ENCODE data around the gene KRCC1.

Gene KRCC1

DNA sequence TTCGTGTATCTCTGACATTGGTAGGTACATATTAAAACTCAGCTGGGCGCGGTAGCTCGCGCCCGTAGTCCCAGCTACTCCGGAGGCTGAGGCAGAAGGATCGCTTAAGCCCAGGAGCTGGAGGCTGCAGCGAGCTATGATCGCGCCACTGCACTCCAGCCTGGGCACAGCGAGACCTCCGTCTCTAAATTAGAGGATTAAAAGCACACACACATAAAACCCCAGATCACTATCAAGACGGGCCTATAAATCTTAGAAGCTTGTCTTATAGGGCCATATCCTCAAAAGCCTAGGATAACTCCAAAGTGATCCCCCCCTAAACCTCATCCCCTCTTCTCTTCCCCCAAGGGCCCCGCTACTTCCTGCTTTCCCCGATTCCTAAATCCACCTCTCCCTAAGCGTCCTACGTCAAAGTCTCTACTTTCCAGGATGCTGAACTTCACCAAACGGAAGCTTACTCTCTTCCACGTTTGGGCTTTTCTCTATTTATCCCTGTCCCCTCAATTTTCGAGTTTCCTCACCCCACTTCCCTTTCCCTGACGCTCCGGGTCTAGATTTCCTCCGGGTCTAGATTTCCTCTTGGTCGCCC lies 707 bp downstream of the KRCC1 start:
- peak overlapping the region; percentile 71 for H3K27ac ChIP-seq (ENCODE audit: low read depth, low read length)
- H3K27me3 ChIP-seq (ENCODE audit: low read length), result no peaks in the 10 kb centered on the region
- H3K79me2 ChIP-seq (ENCODE audit: insufficient read depth, low read length), result peaks cover 48% of the 10 kb centered on the region
- H3K9ac ChIP-seq (ENCODE audit: low read length), result peak overlapping the region; percentile 97
- TF ChIP-seq, protein P1, sequence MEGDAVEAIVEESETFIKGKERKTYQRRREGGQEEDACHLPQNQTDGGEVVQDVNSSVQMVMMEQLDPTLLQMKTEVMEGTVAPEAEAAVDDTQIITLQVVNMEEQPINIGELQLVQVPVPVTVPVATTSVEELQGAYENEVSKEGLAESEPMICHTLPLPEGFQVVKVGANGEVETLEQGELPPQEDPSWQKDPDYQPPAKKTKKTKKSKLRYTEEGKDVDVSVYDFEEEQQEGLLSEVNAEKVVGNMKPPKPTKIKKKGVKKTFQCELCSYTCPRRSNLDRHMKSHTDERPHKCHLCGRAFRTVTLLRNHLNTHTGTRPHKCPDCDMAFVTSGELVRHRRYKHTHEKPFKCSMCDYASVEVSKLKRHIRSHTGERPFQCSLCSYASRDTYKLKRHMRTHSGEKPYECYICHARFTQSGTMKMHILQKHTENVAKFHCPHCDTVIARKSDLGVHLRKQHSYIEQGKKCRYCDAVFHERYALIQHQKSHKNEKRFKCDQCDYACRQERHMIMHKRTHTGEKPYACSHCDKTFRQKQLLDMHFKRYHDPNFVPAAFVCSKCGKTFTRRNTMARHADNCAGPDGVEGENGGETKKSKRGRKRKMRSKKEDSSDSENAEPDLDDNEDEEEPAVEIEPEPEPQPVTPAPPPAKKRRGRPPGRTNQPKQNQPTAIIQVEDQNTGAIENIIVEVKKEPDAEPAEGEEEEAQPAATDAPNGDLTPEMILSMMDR (IDR thresholded peaks at IDR 0.05; ENCODE audit: insufficient read depth, low read length, poor library complexity, severe bottlenecking), result no peak
- TF ChIP-seq EZH2phosphoT487 (conservative IDR thresholded peaks at IDR 0.05; ENCODE audit: low read length), result no peak
- peaks cover 29% of the 10 kb centered on the region; the same call in 1 of the 2 replicates for H3F3A ChIP-seq (ENCODE audit: insufficient read depth)
- H3K4me3 ChIP-seq (ENCODE audit: insufficient read depth, low read length, poor library complexity, severe bottlenecking), result peak overlapping the region; percentile 91
- peaks cover 8% of the 10 kb centered on the region; the same call in 1 of the 2 replicates for H3K36me3 ChIP-seq (ENCODE audit: low read length)
- no peaks in the 10 kb centered on the region for H3K9me2 ChIP-seq (replicated peaks; ENCODE audit: insufficient read depth, low read length)
- peak overlapping the region; percentile 88 for H3K4me2 ChIP-seq (ENCODE audit: low read depth, low read length, poor library complexity, severe bottlenecking)
- no peaks in the 10 kb centered on the region for H4K20me1 ChIP-seq (ENCODE audit: low read depth, low read length)
- no peaks in the 10 kb centered on the region for H3K9me3 ChIP-seq (ENCODE audit: insufficient read depth, low read length)
- peak overlapping the region; percentile 68 for H2AFZ ChIP-seq (ENCODE audit: low read depth, low read length, severe bottlenecking)

DNA sequence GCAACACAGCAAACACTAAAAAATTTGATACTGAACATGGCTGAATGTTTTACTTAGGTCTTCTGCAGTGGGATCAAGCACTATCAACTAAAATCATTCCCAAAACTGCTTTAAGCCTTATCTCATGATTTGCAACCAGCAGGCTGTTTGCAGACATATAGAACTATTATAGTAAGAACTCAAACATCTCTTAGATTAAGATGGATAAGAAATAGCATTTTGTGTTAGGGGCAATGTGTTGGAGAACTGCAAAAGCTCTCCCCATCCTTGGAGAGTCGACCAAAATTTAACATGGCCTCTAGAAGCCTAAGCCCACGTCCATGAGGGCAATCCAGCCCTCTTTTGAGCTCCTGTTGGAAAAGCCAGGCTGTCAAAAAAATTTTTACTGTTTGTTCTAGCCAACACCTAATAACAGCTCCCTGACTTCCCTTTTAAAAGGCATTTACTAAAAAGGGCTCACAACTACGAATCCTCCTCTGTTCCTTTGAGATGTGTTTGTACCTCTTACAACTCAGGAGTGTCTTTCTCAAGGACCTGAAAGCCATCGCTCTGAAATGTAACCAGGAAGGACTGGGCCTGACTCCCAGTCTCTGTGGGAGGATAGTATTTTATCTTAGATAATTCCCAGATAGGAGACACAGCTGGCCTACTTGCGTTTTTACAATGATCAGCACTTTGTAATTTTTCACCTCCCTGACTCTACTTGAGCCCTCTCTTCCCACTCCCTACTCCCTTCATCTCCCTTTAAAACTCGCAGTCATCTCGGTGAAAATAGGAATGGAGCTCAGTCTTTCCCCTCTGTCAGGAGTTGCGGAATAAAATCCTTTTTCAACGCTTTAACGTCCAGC lies 1.4 kb downstream of the KRCC1 start:
- H3K9me2 ChIP-seq (replicated peaks; ENCODE audit: insufficient read depth, low read length), result no peaks in the 10 kb centered on the region
- 0 out of 2 replicates have a peak overlapping the region, but pooled peaks have one; percentile 71 for H3K27ac ChIP-seq (ENCODE audit: low read depth, low read length)
- no peak for TF ChIP-seq EZH2phosphoT487 (conservative IDR thresholded peaks at IDR 0.05; ENCODE audit: low read length)
- TF ChIP-seq, protein P1 (IDR thresholded peaks at IDR 0.05; ENCODE audit: insufficient read depth, low read length, poor library complexity, severe bottlenecking), result no peak
- H3K79me2 ChIP-seq (ENCODE audit: insufficient read depth, low read length), result peaks cover 50% of the 10 kb centered on the region
- H3F3A ChIP-seq (ENCODE audit: insufficient read depth), result peaks cover 29% of the 10 kb centered on the region; the same call in 1 of the 2 replicates
- H2AFZ ChIP-seq (ENCODE audit: low read depth, low read length, severe bottlenecking), result no peak overlapping the region
- H3K36me3 ChIP-seq (ENCODE audit: low read length), result peaks cover 8% of the 10 kb centered on the region; the same call in 1 of the 2 replicates
- no peaks in the 10 kb centered on the region for H4K20me1 ChIP-seq (ENCODE audit: low read depth, low read length)
- H3K4me3 ChIP-seq (ENCODE audit: insufficient read depth, low read length, poor library complexity, severe bottlenecking), result peak overlapping the region; percentile 91
- no peaks in the 10 kb centered on the region for H3K9me3 ChIP-seq (ENCODE audit: insufficient read depth, low read length)
- H3K9ac ChIP-seq (ENCODE audit: low read length), result peak overlapping the region; percentile 97
- H3K4me2 ChIP-seq (ENCODE audit: low read depth, low read length, poor library complexity, severe bottlenecking), result peak overlapping the region; percentile 88
- no peaks in the 10 kb centered on the region for H3K27me3 ChIP-seq (ENCODE audit: low read length)

DNA sequence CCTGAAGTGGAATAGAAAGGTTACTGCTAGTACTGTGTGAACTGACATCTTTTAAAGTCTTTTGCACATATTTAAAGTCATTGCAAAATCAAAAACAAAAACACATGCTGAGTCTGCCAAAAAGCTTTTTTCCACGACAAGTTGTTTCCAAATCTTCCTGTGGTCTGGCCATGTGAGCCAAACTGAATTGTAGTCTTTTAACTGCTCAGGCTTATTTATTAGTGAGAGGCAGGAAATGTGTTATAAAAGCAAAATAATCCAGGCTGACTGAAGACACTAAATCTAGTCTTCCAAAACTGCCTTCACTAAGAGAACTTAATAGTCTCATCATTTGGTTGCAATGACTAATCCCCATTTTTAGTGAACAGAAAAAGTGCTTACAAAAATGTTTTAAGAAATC lies 2.3 kb downstream of the KRCC1 start:
- no peak overlapping the region for H3K9ac ChIP-seq (ENCODE audit: low read length)

More for the DNA sequence above, 2.3 kb downstream of the KRCC1 start:
- Histone ChIP-seq H3K4me2 (ENCODE audit: low read depth, low read length, poor library complexity, severe bottlenecking) (peak overlapping the region; percentile 88), H3F3A (ENCODE audit: insufficient read depth) (peaks cover 29% of the 10 kb centered on the region; the same call in 1 of the 2 replicates), H3K27me3 (ENCODE audit: low read length) (no peaks in the 10 kb centered on the region), H3K79me2 (ENCODE audit: insufficient read depth, low read length) (peaks cover 50% of the 10 kb centered on the region), H4K20me1 (ENCODE audit: low read depth, low read length) (no peaks in the 10 kb centered on the region), H3K36me3 (ENCODE audit: low read length) (peaks cover 8% of the 10 kb centered on the region; the same call in 1 of the 2 replicates), H3K4me3 (ENCODE audit: insufficient read depth, low read length, poor library complexity, severe bottlenecking) (no peak overlapping the region), H3K27ac (ENCODE audit: low read depth, low read length) (no peak overlapping the region), H3K9me2 (replicated peaks; ENCODE audit: insufficient read depth, low read length) (no peaks in the 10 kb centered on the region), H3K9me3 (ENCODE audit: insufficient read depth, low read length) (no peaks in the 10 kb centered on the region), H2AFZ (ENCODE audit: low read depth, low read length, severe bottlenecking) (no peak overlapping the region)
- TF ChIP-seq EZH2phosphoT487 (conservative IDR thresholded peaks at IDR 0.05; ENCODE audit: low read length), result no peak
- TF ChIP-seq, protein P1 (IDR thresholded peaks at IDR 0.05; ENCODE audit: insufficient read depth, low read length, poor library complexity, severe bottlenecking), result no peak

Measured in SU-DHL-6 (cell line).